GM12801 (cell line): ENCODE results near the gene MOV10L1.

ENCODE experiments used
- CTCF ChIP-seq: IDR thresholded peaks from one replicate; pipeline ENCODE4 v1.5.1; 2011; ENCODE audit warnings: control low read depth; ENCODE audit not compliant: insufficient read length; ENCODE audit errors: extremely low read depth

Gene MOV10L1

GRCh38 chr22:50070366-50070765 lies 19.4 kb upstream of the MOV10L1 start:
- no peak for TF ChIP-seq CTCF

- TF ChIP-seq CTCF, result no peak
These were observed 18.2 kb upstream of the MOV10L1 start for GRCh38 chr22:50071432-50072166.

GRCh38 chr22:50072167-50072555 lies 17.6 kb upstream of the MOV10L1 start:
- no peak for TF ChIP-seq CTCF

- TF ChIP-seq CTCF, result no peak
These were observed 16.9 kb upstream of the MOV10L1 start for GRCh38 chr22:50072714-50073538.

- no peak for TF ChIP-seq CTCF
These were observed 15.8 kb upstream of the MOV10L1 start for GRCh38 chr22:50074056-50074455.

GRCh38 chr22:50074551-50075530 lies 15.0 kb upstream of the MOV10L1 start:
- TF ChIP-seq CTCF, result no peak
